22Rv1 (cell line): ENCODE data around the gene LMNTD1.
"Not testable (repeated sequence)": the region's sequence is repeated elsewhere in the genome, so short reads cannot be mapped to it uniquely, and the experiment has no call there.

Experiments used
- CTCF ChIP-seq: fragments of 450-650 bp; IDR thresholded peaks from 2 replicates; pipeline ENCODE4 v1.5.1; 2017; ENCODE audit warnings: mild to moderate bottlenecking
- ZFX ChIP-seq: fragments of 450-650 bp; IDR thresholded peaks from 2 replicates; pipeline ENCODE4 v1.6.1; 2017; ENCODE audit warnings: antibody characterized with exemption, borderline replicate concordance

GRCh38 chr12:25426821-25427220 is 126.3 kb downstream of the LMNTD1 start:
- not testable (repeated sequence) for TF ChIP-seq CTCF, ZFX
